H1 (cell line): ENCODE measurements around the gene HBB. TPM values are rescaled to one million over a fixed set of nuclear protein-coding genes. Genes with fewer than 3 reads are reported as not detected.

Experiments
- CTCF ChIA-PET: fragments of 300-600 bp; sonication (Branson Sonifier 250); formaldehyde crosslinking; loops from one replicate; lab custom pipeline; 2021; ENCODE audit not compliant: partially characterized antibody; lab: Charles Lee
- POLR2A ChIA-PET: fragments of 300-600 bp; sonication (Branson Sonifier 250); formaldehyde crosslinking; loops from one replicate; lab custom pipeline; 2021; ENCODE audit warnings: inconsistent platforms; ENCODE audit not compliant: partially characterized antibody; lab: Charles Lee
- DNase-seq, 2 experiments: peaks; one replicate each; pipeline versions ENCODE4 v3.0.0 to v3.0.0-alpha.2; 2010 to 2022; ENCODE audit warnings: low spot score in 2 of 2, low read depth in 1 of 2, mixed read lengths in 1 of 2
- FAIRE-seq: peaks from 2 replicates; lab custom pipeline; 2011; peaks lifted over from hg19 to GRCh38; lab: Jason Lieb, UNC
- H2AFZ ChIP-seq: 2 replicates; pipeline ENCODE4 v1.8.1; 2012; ENCODE audit warnings: low read length, inconsistent platforms
- H2AK5ac ChIP-seq: 2 replicates; pipeline ENCODE4 v1.6.1; 2013; ENCODE audit warnings: low read depth, low read length
- H2BK120ac ChIP-seq: replicated peaks from 2 replicates; pipeline ENCODE3; 2013; ENCODE audit warnings: low read depth, low read length, inconsistent platforms
- H2BK12ac ChIP-seq: 2 replicates; pipeline ENCODE4 v1.6.1; 2013; ENCODE audit warnings: low read depth, low read length
- H2BK15ac ChIP-seq: 2 replicates; pipeline ENCODE4 v1.6.1; 2013; ENCODE audit warnings: low read length
- H2BK20ac ChIP-seq: 2 replicates; pipeline ENCODE4 v1.6.1; 2013; ENCODE audit warnings: low read length
- H2BK5ac ChIP-seq: 2 replicates; pipeline ENCODE4 v1.6.1; 2013; ENCODE audit warnings: low read depth, low read length
- H3K14ac ChIP-seq: 2 replicates; pipeline ENCODE4 v1.6.1; 2013; ENCODE audit warnings: inconsistent platforms; ENCODE audit not compliant: insufficient read length
- H3K18ac ChIP-seq: 2 replicates; pipeline ENCODE4 v1.6.1; 2013; ENCODE audit warnings: low read length; ENCODE audit errors: extremely low read depth
- H3K23ac ChIP-seq: 2 replicates; pipeline ENCODE4 v1.6.1; 2013; ENCODE audit warnings: inconsistent platforms; ENCODE audit not compliant: insufficient read length
- H3K23me2 ChIP-seq: 2 replicates; pipeline ENCODE4 v1.6.1; 2013; ENCODE audit warnings: low read depth, low read length
- H3K27ac ChIP-seq: 2 replicates; pipeline ENCODE4 v1.6.1; 2011; ENCODE audit warnings: low read depth, low read length, inconsistent platforms
- H3K27me3 ChIP-seq, 4 experiments: replicated peaks in 1 of 4; 1 replicate in 1 of 4; 2 replicates in 3 of 4; pipeline versions ENCODE4 v1.6.1 to v1.8.1; 2011 to 2013; ENCODE audit warnings: low read length in 3 of 4, mild to moderate bottlenecking in 3 of 4, inconsistent platforms in 2 of 4, mixed read lengths in 2 of 4, moderate library complexity in 1 of 4; ENCODE audit not compliant: control insufficient read depth in 3 of 4, insufficient read depth in 3 of 4; ENCODE audit errors: extremely low read depth in 1 of 4
- H3K36me3 ChIP-seq, 4 experiments: 2 replicates each; pipeline versions ENCODE4 v1.6.1 to v1.8.1; 2011 to 2013; ENCODE audit warnings: mild to moderate bottlenecking in 4 of 4, low read length in 3 of 4, moderate library complexity in 2 of 4, control low read depth in 1 of 4, inconsistent platforms in 1 of 4; ENCODE audit not compliant: insufficient read depth in 4 of 4, control insufficient read depth in 2 of 4
- H3K4ac ChIP-seq: replicated peaks from 2 replicates; pipeline ENCODE3; 2013; ENCODE audit warnings: low read length, low read depth, mixed read lengths, inconsistent platforms; ENCODE audit not compliant: insufficient read length
- H3K4me1 ChIP-seq, 4 experiments: replicated peaks in 1 of 4; 1 replicate in 1 of 4; 2 replicates in 3 of 4; pipeline versions ENCODE4 v1.6.1 to v1.8.1; 2011 to 2013; ENCODE audit warnings: low read length in 3 of 4, inconsistent platforms in 2 of 4, mixed read lengths in 1 of 4; ENCODE audit not compliant: insufficient read depth in 4 of 4, control insufficient read depth in 3 of 4
- H3K4me2 ChIP-seq, 2 experiments: 2 replicates each; pipeline versions ENCODE4 v1.6.1 to v1.8.1; 2011 to 2013; ENCODE audit warnings: low read depth in 2 of 2, low read length in 2 of 2, control low read depth in 1 of 2, inconsistent platforms in 1 of 2, mild to moderate bottlenecking in 1 of 2; ENCODE audit not compliant: insufficient read depth in 1 of 2
- H3K4me3 ChIP-seq, 4 experiments: fragments of 200-600, 300-600 bp in 1 of 4; sonication (generic), shearing (Covaris generic), sonication (Bioruptor Twin) in 1 of 4; 2 replicates each; pipeline versions ENCODE4 v1.5.1 to v1.8.1; 2011 to 2016; ENCODE audit warnings: low read length in 4 of 4, low read depth in 3 of 4, control low read depth in 2 of 4, inconsistent platforms in 2 of 4, mild to moderate bottlenecking in 2 of 4, mixed read lengths in 1 of 4, moderate library complexity in 1 of 4; ENCODE audit not compliant: insufficient read depth in 2 of 4; ENCODE audit errors: extremely low read depth in 1 of 4
- H3K56ac ChIP-seq: replicated peaks from 2 replicates; pipeline ENCODE3; 2013; ENCODE audit warnings: low read depth, mild to moderate bottlenecking, mixed read lengths, low read length, inconsistent platforms; ENCODE audit not compliant: insufficient read length
- H3K79me1 ChIP-seq: 2 replicates; pipeline ENCODE4 v1.6.1; 2013; ENCODE audit warnings: low read depth, low read length, control low read depth
- H3K79me2 ChIP-seq, 2 experiments: 2 replicates each; pipeline versions ENCODE4 v1.6.1 to v1.8.1; 2012 to 2013; ENCODE audit warnings: low read length in 2 of 2, mild to moderate bottlenecking in 2 of 2, inconsistent platforms in 1 of 2; ENCODE audit not compliant: insufficient read depth in 2 of 2, control insufficient read depth in 1 of 2
- H3K9ac ChIP-seq, 4 experiments: replicated peaks in 1 of 4; 1 replicate in 1 of 4; 2 replicates in 3 of 4; pipeline versions ENCODE4 v1.6.1 to v1.8.1; 2011 to 2013; ENCODE audit warnings: low read depth in 3 of 4, low read length in 3 of 4, control low read depth in 2 of 4, mild to moderate bottlenecking in 2 of 4, moderate library complexity in 2 of 4, inconsistent platforms in 1 of 4; ENCODE audit errors: extremely low read depth in 1 of 4
- H3K9me3 ChIP-seq, 2 experiments: 2 replicates each; pipeline versions ENCODE4 v1.6.1 to v1.8.1; 2012 to 2013; ENCODE audit warnings: mild to moderate bottlenecking in 2 of 2, moderate library complexity in 2 of 2, control low read depth in 1 of 2, inconsistent platforms in 1 of 2, low read depth in 1 of 2, low read length in 1 of 2, mixed read lengths in 1 of 2; ENCODE audit not compliant: insufficient read depth in 2 of 2
- H4K20me1 ChIP-seq, 2 experiments: replicated peaks in 1 of 2; 2 replicates each; pipeline versions ENCODE3 to v1.8.1; 2011 to 2013; ENCODE audit warnings: inconsistent platforms in 2 of 2, low read length in 2 of 2, mild to moderate bottlenecking in 1 of 2; ENCODE audit not compliant: insufficient read depth in 2 of 2, control insufficient read depth in 1 of 2
- H4K5ac ChIP-seq: 2 replicates; pipeline ENCODE4 v1.6.1; 2013; ENCODE audit warnings: low read length, low read depth, mixed read lengths, inconsistent platforms; ENCODE audit not compliant: insufficient read length
- H4K8ac ChIP-seq: 2 replicates; pipeline ENCODE4 v1.8.0; 2013; ENCODE audit warnings: mild to moderate bottlenecking, moderate library complexity, low read length, inconsistent platforms; ENCODE audit not compliant: insufficient read depth; ENCODE audit errors: extremely low read depth
- H4K91ac ChIP-seq: replicated peaks from 2 replicates; pipeline ENCODE3; 2013; ENCODE audit warnings: low read length, mixed read lengths, inconsistent platforms; ENCODE audit not compliant: insufficient read length
- CBX8 ChIP-seq: fragments of 300-800, 300-1000 bp; sonication (generic); IDR thresholded peaks from 2 replicates; pipeline ENCODE4 v1.7.1; 2016; ENCODE audit warnings: low read depth, low read length, borderline replicate concordance
- CREB1 ChIP-seq: IDR thresholded peaks from 2 replicates; pipeline ENCODE4 v1.6.1; 2012; ENCODE audit warnings: inconsistent platforms
- CTBP2 ChIP-seq: IDR thresholded peaks from 2 replicates; pipeline ENCODE4 v1.7.0; 2011; ENCODE audit warnings: borderline replicate concordance, mild to moderate bottlenecking, moderate library complexity, mixed read lengths, low read length; ENCODE audit not compliant: insufficient read depth, insufficient read length
- FOSL1 ChIP-seq: IDR thresholded peaks from 2 replicates; pipeline ENCODE4 v1.6.1; 2011; ENCODE audit warnings: mild to moderate bottlenecking, low read depth, low read length, moderate library complexity; ENCODE audit not compliant: insufficient read depth
- KDM1A ChIP-seq: fragments of 200-600, 300-600 bp; sonication (generic); IDR thresholded peaks from 2 replicates; pipeline ENCODE4 v1.7.1; 2016; ENCODE audit warnings: mild to moderate bottlenecking, low read length, borderline replicate concordance
- MAFK ChIP-seq: IDR thresholded peaks from 2 replicates; pipeline ENCODE4 v1.6.1; 2012; ENCODE audit warnings: low read depth, mild to moderate bottlenecking, improper control_type of control experiment, low read length
- PHF8 ChIP-seq: fragments of 200-600 bp; sonication (generic); conservative IDR thresholded peaks from 2 replicates; pipeline ENCODE4 v1.7.1; 2012; ENCODE audit warnings: low read depth, mild to moderate bottlenecking, inconsistent platforms, low read length, moderate library complexity
- SP1 ChIP-seq: IDR thresholded peaks from 2 replicates; pipeline ENCODE4 v1.6.1; 2011; ENCODE audit warnings: low read depth, low read length
- WGBS, 2 experiments: shearing (Covaris generic) in 1 of 2; methylation state at CpG; one replicate each; pipeline versions ENCODE4 v1.1.6 to v1.1.7; 2013 to 2015; ENCODE audit warnings: low lambda C conversion rate in 2 of 2, mixed read lengths in 2 of 2, inconsistent platforms in 1 of 2, low coverage in 1 of 2, missing lambda C conversion rate in 1 of 2; ENCODE audit not compliant: insufficient replicate concordance in 2 of 2, insufficient coverage in 1 of 2, insufficient read length in 1 of 2; ENCODE audit errors: extremely low coverage in 1 of 2, missing lambda C conversion rate in 1 of 2; 5-methylcytosine and 5-hydroxymethylcytosine counted together
- polyA plus RNA-seq, 7 experiments: library from polyadenylated mRNA; depleted of rRNA in 3 of 7; stranded (reverse) in 5 of 7; unstranded in 2 of 7; fragments of >200 nt in 5 of 7; fragments of 200-250 nt in 2 of 7; gene quantifications; 1 replicate in 5 of 7; 2 replicates in 1 of 7; 4 replicates in 1 of 7; pipeline versions ENCODE4 v1.2.1 to v1.2.3, GENCODE V29; 2011 to 2013; ENCODE audit warnings: missing spikeins in 2 of 7, mixed read lengths in 2 of 7
- total RNA-seq: library from RNA; stranded (reverse); fragmentation: NEBNext Ultra II Directional; extraction: Animal tissue kit (Norgen Biotek cat#: 25700); gene quantifications from 2 replicates; pipeline ENCODE4 v1.2.1, GENCODE V29; 2021
- TF ChIP-seq, protein P1 (sequence below), 3 experiments: IDR thresholded peaks; 1 replicate in 2 of 3; 2 replicates in 1 of 3; pipeline versions ENCODE4 v1.5.1 to v1.6.1; 2011; ENCODE audit warnings: low read length in 3 of 3, mild to moderate bottlenecking in 3 of 3, inconsistent platforms in 2 of 3, low read depth in 1 of 3, moderate library complexity in 1 of 3; ENCODE audit not compliant: insufficient read depth in 1 of 3; ENCODE audit errors: control extremely low read depth in 1 of 3
- TF ChIP-seq, protein P2 (sequence below): IDR thresholded peaks from 2 replicates; pipeline ENCODE4 v1.6.1; 2012; ENCODE audit warnings: inconsistent platforms

HBB gene
- total and polyA plus RNA-seq, 2 of the 8 experiments (the other 6 are each of a cell fraction or from before 2014, with no cell fraction given), result not detected

DNA sequence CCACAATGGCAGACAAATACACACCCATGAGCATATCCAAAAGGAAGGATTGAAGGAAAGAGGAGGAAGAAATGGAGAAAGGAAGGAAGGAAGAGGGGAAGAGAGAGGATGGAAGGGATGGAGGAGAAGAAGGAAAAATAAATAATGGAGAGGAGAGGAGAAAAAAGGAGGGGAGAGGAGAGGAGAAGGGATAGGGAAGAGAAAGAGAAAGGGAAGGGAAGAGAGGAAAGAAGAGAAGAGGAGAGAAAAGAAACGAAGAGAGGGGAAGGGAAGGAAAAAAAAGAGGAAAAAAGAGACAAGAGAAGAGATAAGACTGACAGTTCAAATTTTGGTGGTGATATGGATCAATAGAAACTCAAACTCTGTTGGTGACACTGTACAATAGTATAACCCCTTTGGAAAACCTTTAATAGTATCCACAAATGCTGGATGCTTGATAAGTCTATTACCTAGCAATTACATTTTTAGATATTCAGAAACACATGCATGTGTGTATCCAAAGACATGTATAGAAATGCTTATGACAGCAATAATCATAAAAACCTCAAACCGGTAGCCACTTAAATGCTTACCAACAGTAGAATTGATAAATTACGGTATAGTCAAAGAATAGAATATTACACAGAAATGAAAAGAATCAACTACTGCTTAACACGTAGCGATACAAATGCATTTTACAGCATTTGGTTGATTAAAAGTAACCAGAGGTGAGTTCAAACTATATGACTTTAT, 8.7 kb upstream of the HBB start:
- FAIRE-seq, result no peak
- POLR2A ChIA-PET, result no interaction called here
- TF ChIP-seq, protein P1, sequence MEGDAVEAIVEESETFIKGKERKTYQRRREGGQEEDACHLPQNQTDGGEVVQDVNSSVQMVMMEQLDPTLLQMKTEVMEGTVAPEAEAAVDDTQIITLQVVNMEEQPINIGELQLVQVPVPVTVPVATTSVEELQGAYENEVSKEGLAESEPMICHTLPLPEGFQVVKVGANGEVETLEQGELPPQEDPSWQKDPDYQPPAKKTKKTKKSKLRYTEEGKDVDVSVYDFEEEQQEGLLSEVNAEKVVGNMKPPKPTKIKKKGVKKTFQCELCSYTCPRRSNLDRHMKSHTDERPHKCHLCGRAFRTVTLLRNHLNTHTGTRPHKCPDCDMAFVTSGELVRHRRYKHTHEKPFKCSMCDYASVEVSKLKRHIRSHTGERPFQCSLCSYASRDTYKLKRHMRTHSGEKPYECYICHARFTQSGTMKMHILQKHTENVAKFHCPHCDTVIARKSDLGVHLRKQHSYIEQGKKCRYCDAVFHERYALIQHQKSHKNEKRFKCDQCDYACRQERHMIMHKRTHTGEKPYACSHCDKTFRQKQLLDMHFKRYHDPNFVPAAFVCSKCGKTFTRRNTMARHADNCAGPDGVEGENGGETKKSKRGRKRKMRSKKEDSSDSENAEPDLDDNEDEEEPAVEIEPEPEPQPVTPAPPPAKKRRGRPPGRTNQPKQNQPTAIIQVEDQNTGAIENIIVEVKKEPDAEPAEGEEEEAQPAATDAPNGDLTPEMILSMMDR (IDR thresholded peaks at IDR 0.05; ENCODE audit: control extremely low read depth in 1 of 3, insufficient read depth in 1 of 3, low read depth in 1 of 3, low read length in 3 of 3), result no peak
- TF ChIP-seq CREB1, result no peak
- TF ChIP-seq SP1, result no peak
- TF ChIP-seq, protein P2, sequence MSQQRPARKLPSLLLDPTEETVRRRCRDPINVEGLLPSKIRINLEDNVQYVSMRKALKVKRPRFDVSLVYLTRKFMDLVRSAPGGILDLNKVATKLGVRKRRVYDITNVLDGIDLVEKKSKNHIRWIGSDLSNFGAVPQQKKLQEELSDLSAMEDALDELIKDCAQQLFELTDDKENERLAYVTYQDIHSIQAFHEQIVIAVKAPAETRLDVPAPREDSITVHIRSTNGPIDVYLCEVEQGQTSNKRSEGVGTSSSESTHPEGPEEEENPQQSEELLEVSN, result no peak
- no peak for TF ChIP-seq FOSL1
- no peak for TF ChIP-seq PHF8
- no peak for TF ChIP-seq KDM1A
- TF ChIP-seq MAFK, result no peak
- TF ChIP-seq CTBP2, result no peak
- TF ChIP-seq CBX8, result no peak

More for the DNA sequence above, 8.7 kb upstream of the HBB start:
- Histone ChIP-seq H4K20me1 (no peaks in the 10 kb centered on the region), H3K79me2 (no peaks in the 10 kb centered on the region), H3K4me1 (no peaks in the 10 kb centered on the region), H2BK5ac (no peak overlapping the region), H2BK15ac (no peak overlapping the region), H3K27me3 (no peaks in the 10 kb centered on the region), H3K56ac (no peak overlapping the region), H3K4ac (no peak overlapping the region), H3K18ac (no peak overlapping the region), H3K4me2 (no peak overlapping the region), H3K27ac (no peak overlapping the region), H4K5ac (no peak overlapping the region), H3K9me3 (no peaks in the 10 kb centered on the region), H2AFZ (no peak overlapping the region), H3K23ac (no peak overlapping the region), H3K36me3 (no peaks in the 10 kb centered on the region), H3K14ac (no peak overlapping the region), H3K9ac (no peak overlapping the region), H4K8ac (no peak overlapping the region), H2BK20ac (no peak overlapping the region), H2BK12ac (no peak overlapping the region), H3K4me3 (no peak overlapping the region), H3K23me2 (no peaks in the 10 kb centered on the region; the same call in 1 of the 2 replicates), H4K91ac (no peak overlapping the region), H2BK120ac (no peak overlapping the region), H2AK5ac (no peak overlapping the region), H3K79me1 (no peaks in the 10 kb centered on the region)
- CTCF ChIA-PET, result no interaction called here
- 91% methylated on average over 5 of the region's 5 CpGs; no CpG with 5 or more reads in 1 of the 2 experiments for WGBS, 2 experiments
- no peak for DNase-seq
